ENCODE measurements around the gene GRIN2D.

Gene GRIN2D

GRCh38 chr19:48391100-48392005, 2.1 kb upstream of the GRIN2D start, which contains the start of gene KDELR1 (continued):
- TF ChIP-seq ZNF133 (tag by site-specific recombination; IDR thresholded peaks at IDR 0.05) = no peak
- TF ChIP-seq ZBTB8A (tag by site-specific recombination; IDR thresholded peaks at IDR 0.05) = no peak
- TF ChIP-seq ZNF596 (tag by site-specific recombination; IDR thresholded peaks at IDR 0.05) = no peak
- TF ChIP-seq ZNF488 (tag by site-specific recombination; IDR thresholded peaks at IDR 0.05) = no peak
- no peak for TF ChIP-seq ZFP69B (tag by site-specific recombination; IDR thresholded peaks at IDR 0.05)
- no peak for TF ChIP-seq ZNF791 (tag by site-specific recombination; IDR thresholded peaks at IDR 0.05)
- TF ChIP-seq ZNF518A (tag by site-specific recombination; conservative IDR thresholded peaks at IDR 0.05; ENCODE audit: low read depth) = no peak
- TF ChIP-seq ZNF114 (tag by site-specific recombination; IDR thresholded peaks at IDR 0.05) = no peak
- TF ChIP-seq ZNF214 (tag by site-specific recombination; IDR thresholded peaks at IDR 0.05; ENCODE audit: borderline replicate concordance) = no peak
- TF ChIP-seq ZSCAN4 (tag by site-specific recombination; IDR thresholded peaks at IDR 0.05) = no peak
- no peak for TF ChIP-seq ZBTB21 (tag by site-specific recombination; IDR thresholded peaks at IDR 0.05)
- no peak for TF ChIP-seq ZXDB (tag by site-specific recombination; IDR thresholded peaks at IDR 0.05)
- TF ChIP-seq ATF2 (tag by site-specific recombination; IDR thresholded peaks at IDR 0.05; ENCODE audit: low read depth) = no peak
- no peak for TF ChIP-seq YY1 (tag by site-specific recombination; IDR thresholded peaks at IDR 0.05)
- peak; percentile 21 for TF ChIP-seq ZBTB17 (tag by site-specific recombination; IDR thresholded peaks at IDR 0.05)
- TF ChIP-seq TRIM28 (IDR thresholded peaks at IDR 0.05; ENCODE audit: borderline replicate concordance, low read length) = no peak
- TF ChIP-seq ZNF580 (tag by site-specific recombination; IDR thresholded peaks at IDR 0.05) = no peak
- no peak for TF ChIP-seq ZNF544 (tag by site-specific recombination; IDR thresholded peaks at IDR 0.05)
- TF ChIP-seq KLF7 (tag by site-specific recombination; IDR thresholded peaks at IDR 0.05; ENCODE audit: borderline replicate concordance) = no peak
- no peak for TF ChIP-seq ZNF670 (tag by site-specific recombination; IDR thresholded peaks at IDR 0.05; ENCODE audit: low read depth)
- TF ChIP-seq MYNN (tag by site-specific recombination; IDR thresholded peaks at IDR 0.05; ENCODE audit: borderline replicate concordance) = no peak
- no peak for TF ChIP-seq ZNF175 (tag by site-specific recombination; IDR thresholded peaks at IDR 0.05)
- no peak for TF ChIP-seq ZNF416 (tag by site-specific recombination; IDR thresholded peaks at IDR 0.05)
- no peak for TF ChIP-seq ZNF18 (tag by site-specific recombination; IDR thresholded peaks at IDR 0.05)
- TF ChIP-seq GFI1B (tag by site-specific recombination; IDR thresholded peaks at IDR 0.05) = no peak
